GM19452 (cell line): ENCODE measurements around the gene AADACL4.
"Not testable (repeated sequence)": the region's sequence is repeated elsewhere in the genome, so short reads cannot be mapped to it uniquely, and the experiment has no call there.

ENCODE experiments used
- ATAC-seq: cut with Tn5 transposase; IDR thresholded peaks from one replicate; pipeline ENCODE4 v1.9.1; 2021; ENCODE audit not compliant: unreplicated experiment

The AADACL4 gene

DNA sequence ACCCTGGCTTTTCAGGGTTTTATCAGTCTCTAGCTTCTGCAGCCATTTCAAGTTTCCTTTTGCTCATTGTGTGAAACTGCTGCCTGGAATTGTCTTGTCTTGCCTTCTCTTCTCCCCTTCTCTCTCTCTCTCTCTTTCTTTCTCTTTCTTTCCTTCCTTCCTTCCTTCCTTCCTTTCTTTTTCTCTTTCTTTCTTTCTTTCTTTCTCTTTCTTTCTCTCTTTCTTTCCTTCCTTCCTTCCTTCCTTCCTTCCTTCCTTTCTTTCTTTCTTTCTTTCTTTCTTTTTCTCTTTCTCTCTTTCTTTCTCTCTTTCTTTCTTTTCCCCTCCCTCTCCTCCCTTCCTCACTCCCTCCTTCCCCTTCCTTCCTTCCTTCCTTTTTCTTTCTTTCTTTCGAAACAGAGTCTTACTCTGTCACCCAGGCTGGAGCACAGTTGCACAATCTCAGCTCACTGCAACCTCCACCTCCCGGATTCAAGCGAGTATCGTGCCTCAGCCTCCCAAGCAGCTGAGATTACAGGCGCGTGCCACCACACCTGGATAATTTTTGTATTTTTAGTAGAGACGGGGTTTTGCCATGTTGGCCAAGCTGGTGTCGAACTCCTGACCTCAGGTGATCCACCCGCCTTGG, 14.1 kb downstream of the AADACL4 start:
- not testable (repeated sequence) for ATAC-seq

DNA sequence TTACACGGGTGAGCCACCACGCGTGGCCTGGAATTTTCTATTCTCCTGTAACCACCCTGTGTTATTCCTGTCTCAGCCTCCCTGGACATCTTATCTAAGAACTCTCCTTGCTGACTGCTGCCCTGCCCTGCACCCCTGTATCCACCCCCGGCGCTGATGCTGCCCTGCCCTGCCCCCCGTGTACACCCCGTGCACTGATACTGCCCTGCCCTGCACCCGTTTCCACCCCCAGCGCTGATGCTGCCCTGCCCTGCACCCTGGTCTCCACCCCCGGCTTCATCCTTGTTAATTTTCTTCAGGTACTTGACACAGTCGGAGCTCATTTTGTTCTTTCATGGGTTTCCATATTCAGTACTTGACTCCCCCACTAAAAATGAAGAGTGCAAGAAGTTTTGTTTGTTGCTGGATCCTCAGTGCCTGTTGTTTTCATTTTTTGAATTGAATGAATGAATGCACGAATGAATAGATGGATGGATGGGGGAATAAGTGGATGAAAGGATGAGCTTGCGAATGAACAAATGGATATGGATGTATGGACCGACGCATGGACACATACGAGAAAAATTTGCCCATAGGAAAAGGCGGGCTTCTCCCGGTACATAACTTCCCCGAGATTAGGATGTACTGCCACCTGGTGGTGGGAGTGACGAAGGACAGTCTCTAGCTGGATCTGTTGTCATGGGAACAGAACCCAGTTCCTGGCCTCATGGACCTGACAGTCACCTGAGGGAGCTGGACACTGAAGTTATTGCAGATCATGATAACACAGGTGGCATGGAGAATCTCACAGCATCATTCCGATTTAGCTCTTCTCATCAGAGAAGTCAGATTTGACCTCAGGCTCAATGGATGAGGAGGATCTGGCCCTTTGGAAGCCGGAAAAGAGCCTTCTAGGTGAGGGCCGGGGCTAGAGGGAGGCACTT, 14.9 kb downstream of the AADACL4 start:
- no peak for ATAC-seq

DNA sequence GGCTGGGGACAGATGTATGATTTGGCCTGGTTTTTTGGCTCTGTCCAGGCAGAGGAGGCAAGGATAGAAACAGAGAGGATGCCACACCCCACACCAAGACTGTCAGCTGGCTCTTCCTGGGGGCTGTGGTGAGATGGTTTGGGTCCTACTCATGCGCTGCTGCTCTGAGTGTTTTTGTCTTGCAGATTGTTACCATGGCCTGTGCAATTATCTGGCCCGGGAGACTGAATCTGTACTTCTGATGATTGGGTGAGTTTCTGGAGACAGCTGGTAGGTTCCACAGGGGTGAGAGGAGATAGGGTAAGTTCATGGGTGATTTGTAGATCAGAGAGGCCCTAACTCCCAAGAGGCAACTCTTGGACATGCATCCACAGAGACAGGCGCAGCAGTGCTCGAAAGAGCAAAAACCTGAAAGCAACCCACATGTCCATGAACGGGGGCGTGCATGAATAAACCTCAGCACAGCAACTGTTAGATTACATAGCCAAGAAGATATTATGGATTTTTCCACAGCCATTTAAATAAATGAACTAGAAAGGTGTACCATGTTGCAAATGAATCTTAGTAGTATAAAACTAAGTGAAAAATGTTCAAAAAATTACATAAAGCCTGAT, 17.8 kb downstream of the AADACL4 start:
- ATAC-seq = no peak

DNA sequence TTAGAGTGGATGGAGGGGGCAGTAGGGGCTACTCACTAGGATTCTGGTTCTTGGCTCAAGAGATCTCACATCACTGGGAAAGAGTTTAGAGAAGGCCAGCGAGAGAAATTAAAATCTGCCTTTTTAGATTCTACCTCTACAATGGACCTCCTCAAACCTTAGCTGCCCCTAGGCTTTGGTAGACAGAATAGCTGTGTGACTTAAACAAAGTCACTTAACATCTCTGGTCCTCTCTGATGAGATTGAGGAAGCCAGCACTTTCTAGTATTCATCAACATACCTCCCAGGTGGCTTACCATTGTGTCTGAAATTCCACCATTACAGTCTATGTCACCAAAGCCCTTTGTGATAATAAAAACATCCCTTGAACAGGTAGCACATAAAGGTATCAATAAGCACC, 18.7 kb downstream of the AADACL4 start:
- no peak for ATAC-seq

DNA sequence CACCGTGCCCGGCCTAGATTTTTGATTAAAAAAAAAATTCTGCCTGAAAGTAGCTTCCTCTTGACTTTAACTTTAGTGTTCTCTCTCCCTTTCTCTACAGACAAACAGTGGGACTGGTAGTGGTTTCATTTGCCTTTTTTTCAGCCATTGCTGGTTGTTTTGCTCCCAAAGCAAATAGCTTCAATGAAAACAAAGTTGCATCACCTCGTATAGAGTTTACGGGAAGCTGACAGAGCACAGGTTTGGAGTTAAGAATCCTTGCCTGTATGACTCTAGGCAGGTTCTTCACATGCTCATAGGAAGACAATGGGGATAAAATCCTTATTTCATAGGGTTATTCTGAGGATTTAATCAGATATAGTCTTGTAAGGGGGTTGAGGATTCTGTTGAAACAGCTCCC, 21.6 kb downstream of the AADACL4 start:
- ATAC-seq = no peak

DNA sequence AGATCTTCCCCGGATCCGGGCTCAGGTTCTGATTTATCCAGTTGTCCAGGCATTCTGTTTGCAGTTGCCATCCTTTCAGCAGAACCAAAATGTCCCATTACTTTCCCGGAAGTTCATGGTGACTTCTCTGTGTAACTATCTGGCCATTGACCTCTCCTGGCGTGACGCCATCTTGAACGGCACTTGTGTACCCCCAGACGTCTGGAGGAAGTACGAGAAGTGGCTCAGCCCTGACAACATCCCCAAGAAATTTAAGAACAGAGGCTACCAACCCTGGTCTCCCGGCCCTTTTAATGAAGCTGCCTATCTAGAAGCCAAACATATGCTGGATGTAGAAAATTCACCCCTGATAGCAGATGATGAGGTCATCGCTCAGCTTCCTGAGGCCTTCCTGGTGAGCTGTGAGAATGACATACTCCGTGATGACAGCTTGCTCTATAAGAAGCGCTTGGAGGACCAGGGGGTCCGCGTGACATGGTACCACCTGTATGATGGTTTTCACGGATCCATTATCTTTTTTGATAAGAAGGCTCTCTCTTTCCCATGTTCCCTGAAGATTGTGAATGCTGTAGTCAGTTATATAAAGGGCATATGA, 22.4 kb downstream of the AADACL4 start:
- no peak for ATAC-seq

DNA sequence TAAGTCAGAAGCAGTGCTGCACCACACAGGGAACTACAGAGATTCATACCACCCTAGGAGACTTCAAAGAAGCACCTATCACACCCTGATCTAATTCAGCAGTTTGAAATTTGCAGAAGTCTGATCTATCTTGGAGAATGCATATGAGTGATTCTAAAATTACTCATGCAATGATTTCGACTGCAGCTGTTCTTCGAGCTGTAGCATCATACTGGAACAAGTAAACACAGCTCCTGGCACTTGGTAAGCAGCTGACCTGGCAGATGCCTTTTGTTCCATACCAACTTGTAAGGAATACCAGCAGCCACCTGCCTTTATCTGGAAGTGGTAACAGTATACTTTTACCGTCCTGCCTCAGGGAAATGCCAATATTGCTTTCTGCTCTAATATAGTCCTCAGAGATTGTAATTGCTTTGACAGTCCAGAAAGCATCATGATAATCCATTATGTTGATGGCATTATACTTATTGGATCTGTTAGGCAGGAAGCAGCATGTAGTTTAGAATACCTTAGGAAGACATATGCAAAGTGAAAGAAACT, 25.7 kb downstream of the AADACL4 start:
- no peak for ATAC-seq

DNA sequence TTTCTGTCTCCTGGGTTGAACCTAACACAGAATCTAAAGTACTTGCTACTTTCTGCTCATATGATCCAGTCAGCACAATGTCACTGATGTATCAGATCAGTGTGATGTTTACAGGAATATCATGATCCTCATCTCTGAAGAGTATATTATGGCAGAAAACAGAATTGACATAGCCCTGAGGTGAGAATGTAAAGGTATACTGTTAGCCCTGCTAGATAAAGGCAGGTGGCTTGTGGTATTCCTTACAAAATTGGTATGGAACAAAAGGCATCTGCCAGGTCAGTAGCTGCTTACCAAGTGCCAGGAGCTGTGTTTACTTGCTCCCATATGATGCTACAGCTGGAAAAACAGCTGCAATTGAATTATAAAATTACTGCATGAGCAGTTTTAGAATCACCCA, 30.5 kb downstream of the AADACL4 start:
- no peak for ATAC-seq

DNA sequence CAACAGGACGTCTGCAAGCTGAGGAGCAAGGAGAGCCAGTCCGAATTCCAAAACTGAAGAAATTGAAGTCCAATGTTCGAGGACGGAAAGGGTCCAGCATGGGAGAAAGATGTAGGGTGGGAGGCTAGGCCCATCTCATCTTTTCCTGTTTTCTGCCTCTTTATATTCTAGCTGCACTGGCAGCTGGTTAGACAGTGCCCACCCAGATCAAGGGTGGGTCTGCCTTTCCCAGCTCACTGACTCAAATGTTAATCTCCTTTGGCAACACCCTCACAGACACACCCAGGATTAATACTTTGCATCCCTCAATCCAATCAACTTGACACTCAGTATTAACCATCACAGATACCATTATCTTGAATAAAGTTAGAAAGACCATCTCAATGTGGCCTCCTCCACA, 32.2 kb downstream of the AADACL4 start:
- not testable (repeated sequence) for ATAC-seq

DNA sequence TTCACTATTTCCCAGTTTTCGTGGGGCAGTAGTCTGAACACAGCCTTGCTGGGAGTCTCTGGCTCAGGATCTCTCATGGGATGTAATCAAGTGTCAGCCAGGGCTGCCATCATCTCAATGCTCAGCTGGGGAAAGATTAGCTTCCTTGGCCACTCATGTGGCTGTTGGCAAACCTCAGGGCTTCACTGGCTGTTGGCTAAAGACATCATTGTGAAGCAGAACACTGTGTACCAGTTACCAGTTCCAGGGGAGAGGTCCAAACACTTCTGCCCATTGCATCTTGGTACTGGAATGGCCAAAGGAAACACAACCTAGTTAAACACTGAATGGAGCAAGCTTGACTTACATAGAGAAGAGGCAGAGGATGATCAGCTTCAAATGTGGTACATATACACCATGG, 33.7 kb downstream of the AADACL4 start:
- ATAC-seq = no peak

DNA sequence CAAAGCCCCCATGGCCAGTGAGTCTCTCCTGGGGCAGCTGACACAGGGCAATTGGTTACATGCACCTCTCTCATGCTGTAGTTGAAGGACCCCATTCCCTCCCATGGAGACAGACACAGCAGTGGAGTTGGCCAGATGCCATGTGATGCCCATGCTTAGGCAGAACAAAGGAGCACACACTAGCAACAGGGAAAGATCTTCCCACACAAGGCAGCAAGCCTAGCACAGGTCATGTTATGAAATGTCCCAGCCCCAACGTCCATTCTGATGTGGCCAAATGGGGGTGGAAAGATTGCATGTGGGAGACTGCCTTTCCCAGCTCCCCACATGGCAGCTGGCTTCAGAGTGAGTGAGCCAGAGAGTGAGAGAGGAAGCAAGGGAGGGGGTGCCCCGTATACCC, 34.5 kb downstream of the AADACL4 start:
- no peak for ATAC-seq

DNA sequence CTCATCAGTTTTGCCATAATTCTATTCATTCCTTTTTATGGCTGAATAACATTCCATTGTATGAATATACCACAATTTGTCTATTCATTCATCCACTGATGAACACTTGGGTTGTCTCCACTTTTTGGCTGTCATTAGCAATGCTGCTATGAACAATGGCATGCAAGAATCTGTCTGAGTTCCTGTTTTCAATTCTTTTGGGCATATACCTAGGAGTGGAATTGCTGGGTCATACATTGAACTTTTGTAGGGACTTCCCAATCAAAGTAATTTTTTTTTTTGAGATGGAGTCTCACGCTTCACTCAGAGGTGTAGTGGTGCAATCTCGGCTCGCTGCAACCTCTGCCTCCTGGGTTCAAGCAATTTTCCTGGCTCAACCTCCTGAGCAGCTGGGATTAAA, 34.9 kb downstream of the AADACL4 start:
- no peak for ATAC-seq

DNA sequence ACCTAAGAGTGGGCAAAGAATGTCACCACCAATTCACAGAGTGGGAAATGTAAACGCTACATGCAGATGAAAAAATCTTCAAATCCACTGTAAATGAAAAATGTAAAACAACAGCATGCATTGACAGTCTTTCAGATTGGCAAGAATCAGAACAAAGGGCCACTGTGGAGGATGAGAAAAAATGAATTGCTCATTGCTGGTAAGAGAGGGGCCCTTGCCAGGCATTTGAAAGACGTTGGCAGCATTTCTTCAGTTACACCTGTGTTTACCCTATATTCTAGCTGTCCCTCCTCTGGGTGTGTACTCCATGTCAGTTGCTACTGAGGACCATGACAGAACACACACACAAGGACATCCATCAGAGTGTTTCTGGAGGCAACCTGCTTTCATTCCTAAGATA, 46.3 kb downstream of the AADACL4 start:
- ATAC-seq = no peak

DNA sequence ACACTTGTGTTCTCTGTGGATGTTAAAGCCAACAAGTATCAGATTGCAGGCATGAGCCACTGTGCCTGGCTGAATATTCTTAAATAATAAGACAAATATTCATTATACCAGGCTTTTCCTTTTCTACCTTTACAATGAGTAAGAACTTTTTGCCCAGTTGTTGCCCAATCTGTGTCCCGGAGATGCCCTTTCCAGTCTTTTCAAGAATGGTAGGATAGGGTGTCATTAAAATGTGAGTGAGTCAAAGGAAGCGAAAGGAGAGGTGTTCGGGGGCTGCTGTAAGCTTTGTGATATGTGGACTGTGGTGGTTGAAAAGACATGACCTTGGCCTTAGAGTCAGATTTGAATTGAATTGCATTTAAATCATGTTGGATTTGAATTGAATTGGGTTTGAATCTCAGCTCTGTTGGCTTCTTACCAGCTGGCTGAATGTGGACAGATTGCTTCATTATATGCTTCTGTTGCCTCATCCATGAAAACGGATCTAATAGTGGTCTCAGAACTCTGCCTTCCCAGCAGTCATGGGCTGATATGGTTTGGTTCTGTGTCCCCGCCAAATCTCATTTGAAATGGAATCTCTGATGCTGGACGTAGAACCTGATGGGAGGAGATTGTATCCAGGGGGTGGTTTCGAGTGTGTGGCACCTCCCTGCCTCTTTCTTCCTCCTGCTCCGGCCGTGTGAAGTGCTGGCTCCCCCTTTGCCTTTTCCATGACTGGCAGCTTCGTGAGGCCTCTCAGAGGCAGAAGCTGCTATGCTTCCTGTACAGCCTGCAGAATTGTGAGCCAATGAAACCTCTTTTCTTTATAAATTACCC, 49.3 kb downstream of the AADACL4 start:
- no peak for ATAC-seq

DNA sequence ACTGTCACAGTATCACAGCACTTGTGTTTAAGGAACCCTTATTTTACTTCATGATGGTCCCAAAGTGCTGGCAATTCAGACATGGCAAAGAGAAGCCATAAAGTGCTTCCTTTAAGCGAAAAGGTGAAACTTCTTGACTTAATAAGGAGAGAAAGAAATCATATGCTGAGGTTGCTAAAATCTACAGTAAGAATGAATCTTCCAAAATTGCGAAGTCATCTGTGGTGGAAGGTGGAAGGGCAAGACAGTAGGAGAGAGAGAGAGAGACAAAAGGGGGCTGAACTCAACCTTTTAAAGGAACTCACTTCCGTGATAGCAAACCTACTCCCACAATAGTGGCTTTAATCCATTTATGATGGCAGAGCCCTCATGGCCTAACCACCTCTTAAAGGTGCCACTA, 52.8 kb downstream of the AADACL4 start:
- ATAC-seq = no peak

DNA sequence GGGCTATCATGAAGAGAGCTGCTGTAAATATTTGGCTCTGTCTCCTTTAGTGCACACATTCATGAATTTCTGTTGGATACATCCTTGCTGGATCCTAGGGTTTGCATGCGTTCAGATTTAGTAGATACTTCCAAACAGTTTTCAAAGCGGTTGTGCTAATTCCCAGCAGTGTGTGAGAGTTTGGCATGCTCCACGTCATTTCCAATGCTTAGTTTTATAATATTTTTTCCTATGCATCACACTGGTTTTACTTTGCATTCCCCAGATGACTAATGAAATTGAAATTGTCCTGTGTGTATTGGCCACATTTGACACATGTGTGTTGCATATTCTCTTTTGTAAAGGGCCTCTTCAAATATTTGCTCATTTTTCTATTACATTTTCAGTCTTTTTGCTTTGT, 53.5 kb downstream of the AADACL4 start:
- ATAC-seq = no peak

DNA sequence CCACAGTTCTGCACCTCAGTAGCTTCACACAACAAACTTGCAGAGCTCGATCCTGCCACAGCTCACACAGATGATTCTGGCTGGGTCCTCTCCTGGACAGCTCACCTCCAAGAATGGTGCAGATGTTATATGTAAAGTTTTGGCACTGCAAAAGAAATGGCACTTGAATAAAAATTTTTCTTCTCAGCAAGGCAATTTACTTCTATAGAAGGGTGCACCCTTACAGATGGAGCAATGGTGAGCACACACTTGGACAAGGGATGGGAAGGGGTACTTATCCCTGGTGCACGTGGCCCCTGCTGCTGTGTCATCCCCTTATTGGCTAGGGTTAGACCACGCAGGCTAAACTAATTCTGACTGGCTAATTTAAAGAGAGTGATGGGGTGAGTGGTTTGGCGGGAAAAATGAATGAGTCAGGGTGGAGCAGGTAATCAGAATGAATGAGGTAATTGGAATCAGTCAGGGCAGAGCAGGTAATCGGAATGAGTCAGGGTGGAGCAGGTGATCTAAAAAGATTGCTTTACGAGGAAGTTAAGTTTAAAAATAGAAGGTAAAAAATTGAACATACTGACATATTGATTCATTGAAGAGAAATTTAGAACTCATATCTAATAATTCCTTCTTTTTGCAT, 60.1 kb downstream of the AADACL4 start:
- ATAC-seq = no peak

DNA sequence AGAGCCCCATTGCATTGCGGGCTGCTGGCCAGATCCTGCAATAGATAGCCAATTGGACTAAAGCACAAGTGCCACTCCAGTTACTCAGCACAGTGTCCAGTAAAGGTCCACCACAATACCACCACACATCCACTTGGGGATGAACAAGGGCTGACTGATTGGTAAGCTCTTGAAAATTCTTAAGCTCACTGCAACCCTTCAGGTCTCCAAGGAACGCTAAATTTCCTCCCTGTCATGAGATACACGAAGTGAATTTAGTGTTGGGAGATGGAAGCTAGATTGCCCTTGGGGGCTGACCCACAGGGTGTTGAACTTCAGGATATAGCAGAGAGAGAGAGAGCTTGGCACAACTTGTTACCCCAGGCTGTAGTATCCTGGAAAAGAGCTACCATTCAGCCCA, 62.2 kb downstream of the AADACL4 start:
- no peak for ATAC-seq

DNA sequence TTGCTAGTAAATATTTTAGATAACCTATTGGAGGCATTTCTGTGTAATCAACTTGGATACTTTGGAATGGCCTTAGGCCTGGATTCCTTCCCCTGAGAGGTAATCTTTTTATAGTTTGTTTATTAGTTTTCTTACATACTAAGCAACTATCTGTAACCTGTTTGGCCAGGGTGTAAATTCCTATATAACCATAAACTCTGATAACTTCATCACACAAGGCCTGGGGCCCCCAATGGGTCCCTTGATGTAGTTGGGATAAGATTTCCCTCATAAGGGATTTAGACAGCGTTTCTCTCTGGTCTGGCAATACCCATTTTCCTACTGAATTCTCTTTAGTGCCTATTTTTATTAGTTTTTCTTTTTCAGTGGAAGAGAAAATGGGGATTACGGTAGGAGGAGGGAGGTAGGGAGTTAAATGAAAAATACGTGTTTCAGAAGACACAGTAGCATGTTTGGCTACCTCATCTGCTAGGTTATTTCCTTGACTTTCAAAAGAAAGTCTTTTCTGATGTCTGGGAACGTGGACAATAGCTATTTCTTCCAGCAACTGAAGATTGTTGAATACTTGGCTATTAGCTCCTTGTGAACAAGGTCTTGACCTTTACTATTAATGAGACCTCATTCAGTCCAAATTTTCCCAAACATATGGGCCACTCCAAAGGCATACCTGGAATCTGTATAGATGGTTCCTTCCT, 64.7 kb downstream of the AADACL4 start:
- no peak for ATAC-seq

DNA sequence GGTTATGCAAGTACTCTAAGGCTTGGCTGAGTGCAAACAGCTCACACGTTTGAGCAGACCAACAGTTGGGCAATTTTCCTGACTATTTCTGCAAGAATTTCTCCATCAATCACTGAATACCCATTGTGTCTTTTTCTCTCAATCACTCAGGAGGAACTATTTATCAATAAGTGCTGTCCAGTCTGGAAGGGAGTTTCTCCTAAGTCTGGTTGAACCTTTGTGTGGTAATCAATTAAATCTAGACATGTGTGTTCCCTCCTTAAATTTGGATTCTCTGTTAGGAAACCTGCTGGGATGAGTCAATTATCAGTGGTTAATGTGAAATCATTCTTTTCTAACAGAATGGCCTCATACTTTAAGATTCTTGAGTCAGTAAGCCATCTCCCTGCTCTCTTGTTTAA, 65.2 kb downstream of the AADACL4 start:
- ATAC-seq = no peak
